Measurements from ENCODE around the gene ATIC. TPM values are rescaled to one million over a fixed set of nuclear protein-coding genes. Genes with fewer than 3 reads are reported as not detected.

ATIC gene
- total RNA-seq, 4 donors from 2014 or later: 35.1 to 88.6 (median 60.7) TPM

GRCh38 chr2:215374642-215375466 is 63.0 kb downstream of the ATIC start:
- TF ChIP-seq POLR2A (IDR thresholded peaks at IDR 0.05) (no peak), EP300 (IDR thresholded peaks at IDR 0.05; ENCODE audit: low read depth) (no peak), CTCF (IDR thresholded peaks at IDR 0.05) (no peak), POLR2AphosphoS5 (IDR thresholded peaks at IDR 0.05) (no peak)
- in situ Hi-C loops (cut with MboI; ENCODE audit: low pct_ligation_motif_present in 1 of 4, low pct_unique_long_range_greater_than_20kb in 1 of 4, low sequenced_read_pairs in 3 of 4): no loop called here
- H3K36me3 ChIP-seq: peaks cover 0 to 25% (median 2%) of the 10 kb centered on the region in 4 donors

GRCh38 chr2:215375467-215375830 is 63.6 kb downstream of the ATIC start:
- H3K9me3 ChIP-seq: no peaks in the 10 kb centered on the region
- no peak for DNase-seq
- H3K4me3 ChIP-seq: no peak overlapping the region
- intact Hi-C loops (cut with DNase I; ENCODE audit: low total_unique reads) (no loop called here), in situ Hi-C loops (cut with MboI; ENCODE audit: low pct_ligation_motif_present in 1 of 4, low pct_unique_long_range_greater_than_20kb in 1 of 4, low sequenced_read_pairs in 3 of 4) (no loop called here)
- H3K36me3 ChIP-seq: peaks cover 0 to 25% (median under 1%) of the 10 kb centered on the region in 4 donors
- H3K27me3 ChIP-seq: no peaks in the 10 kb centered on the region
- no peak overlapping the region for H3K27ac ChIP-seq
- 90 to 98% methylated on average over 4 to 6 of the region's 6 CpGs for WGBS, 2 donors (ENCODE audit: low coverage in 1 of 2)
- no peak for TF ChIP-seq CTCF (IDR thresholded peaks at IDR 0.05)
- no peak for TF ChIP-seq POLR2AphosphoS5 (IDR thresholded peaks at IDR 0.05)
- TF ChIP-seq POLR2A (IDR thresholded peaks at IDR 0.05): no peak
- TF ChIP-seq EP300 (IDR thresholded peaks at IDR 0.05; ENCODE audit: low read depth): no peak
- H3K4me1 ChIP-seq: no peaks in the 10 kb centered on the region

More at GRCh38 chr2:215374642-215375466, 63.0 kb downstream of the ATIC start:
- Histone ChIP-seq H3K9me3 (no peaks in the 10 kb centered on the region), H3K27ac (no peak overlapping the region), H3K4me1 (no peaks in the 10 kb centered on the region), H3K4me3 (no peak overlapping the region), H3K27me3 (no peaks in the 10 kb centered on the region)
- no peak for DNase-seq
- 94 to 95% methylated on average over 10 of the region's 10 CpGs for WGBS, 2 donors (ENCODE audit: low coverage in 1 of 2)
- intact Hi-C loops (cut with DNase I; ENCODE audit: low total_unique reads): no loop called here

- Histone ChIP-seq H3K27me3 (no peaks in the 10 kb centered on the region), H3K4me1 (no peaks in the 10 kb centered on the region), H3K27ac (no peak overlapping the region), H3K9me3 (no peaks in the 10 kb centered on the region), H3K36me3 (peaks cover 0 to 25% (median 3%) of the 10 kb centered on the region in 4 donors), H3K4me3 (no peak overlapping the region)
- in situ Hi-C loops (cut with MboI; ENCODE audit: low pct_ligation_motif_present in 1 of 4, low pct_unique_long_range_greater_than_20kb in 1 of 4, low sequenced_read_pairs in 3 of 4): no loop called here
- intact Hi-C loops (cut with DNase I; ENCODE audit: low total_unique reads): no loop called here
- no peak for DNase-seq
- TF ChIP-seq EP300 (IDR thresholded peaks at IDR 0.05; ENCODE audit: low read depth): no peak
- no peak for TF ChIP-seq CTCF (IDR thresholded peaks at IDR 0.05)
- no peak for TF ChIP-seq POLR2A (IDR thresholded peaks at IDR 0.05)
- TF ChIP-seq POLR2AphosphoS5 (IDR thresholded peaks at IDR 0.05): no peak
- WGBS, 2 donors (ENCODE audit: low coverage in 1 of 2): 82 to 84% methylated on average over 4 to 9 of the region's 9 CpGs
Measured at GRCh38 chr2:215376103-215376780, 64.4 kb downstream of the ATIC start.

- Histone ChIP-seq H3K36me3 (peaks cover 0 to 26% (median 3%) of the 10 kb centered on the region in 4 donors), H3K4me3 (no peak overlapping the region), H3K27me3 (no peaks in the 10 kb centered on the region), H3K9me3 (no peaks in the 10 kb centered on the region), H3K27ac (no peak overlapping the region), H3K4me1 (no peaks in the 10 kb centered on the region)
- no peak for TF ChIP-seq POLR2A (IDR thresholded peaks at IDR 0.05)
- TF ChIP-seq CTCF (IDR thresholded peaks at IDR 0.05): no peak
- no peak for TF ChIP-seq EP300 (IDR thresholded peaks at IDR 0.05; ENCODE audit: low read depth)
- TF ChIP-seq POLR2AphosphoS5 (IDR thresholded peaks at IDR 0.05): no peak
- intact Hi-C loops (cut with DNase I; ENCODE audit: low total_unique reads): no loop called here
- DNase-seq: no peak
- in situ Hi-C loops (cut with MboI; ENCODE audit: low pct_ligation_motif_present in 1 of 4, low pct_unique_long_range_greater_than_20kb in 1 of 4, low sequenced_read_pairs in 3 of 4): no loop called here
- WGBS, 2 donors (ENCODE audit: low coverage in 1 of 2): 93% methylated on average over 2 of the region's 2 CpGs
Measured at GRCh38 chr2:215377283-215377682, 65.4 kb downstream of the ATIC start.
